GM11168 (cell line): ENCODE measurements around the gene CCDC18.
"Not testable (repeated sequence)": the region's sequence is repeated elsewhere in the genome, so short reads cannot be mapped to it uniquely, and the experiment has no call there.

Experiments
- in situ Hi-C: fragments of 300-500 bp; cut with MboI; formaldehyde crosslinking; loops from one replicate; pipeline ENCODE4 v1.12.0; 2022; ENCODE audit warnings: low sequenced_read_pairs; ENCODE audit not compliant: unreplicated experiment

Gene CCDC18

DNA sequence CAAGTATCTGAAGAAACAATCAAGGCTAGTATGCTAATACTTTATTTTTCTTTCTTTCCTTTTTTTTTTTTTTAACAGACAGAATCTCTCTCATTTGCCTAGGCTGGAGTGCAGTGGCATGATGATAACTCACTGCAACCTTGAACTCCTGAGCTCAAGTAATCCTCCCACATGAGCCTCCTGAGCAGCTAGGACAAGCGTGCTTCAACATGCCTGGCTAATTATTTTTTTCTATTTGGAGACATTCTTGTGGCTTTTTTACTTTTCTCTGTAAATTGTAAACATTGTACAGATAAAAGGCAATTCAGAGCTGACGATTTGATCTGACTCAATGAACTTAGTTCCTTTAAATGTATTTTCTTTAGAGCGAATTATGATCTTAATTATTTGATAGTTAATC is 41.4 kb downstream of the CCDC18 start:
- in situ Hi-C loops = no loop called here

DNA sequence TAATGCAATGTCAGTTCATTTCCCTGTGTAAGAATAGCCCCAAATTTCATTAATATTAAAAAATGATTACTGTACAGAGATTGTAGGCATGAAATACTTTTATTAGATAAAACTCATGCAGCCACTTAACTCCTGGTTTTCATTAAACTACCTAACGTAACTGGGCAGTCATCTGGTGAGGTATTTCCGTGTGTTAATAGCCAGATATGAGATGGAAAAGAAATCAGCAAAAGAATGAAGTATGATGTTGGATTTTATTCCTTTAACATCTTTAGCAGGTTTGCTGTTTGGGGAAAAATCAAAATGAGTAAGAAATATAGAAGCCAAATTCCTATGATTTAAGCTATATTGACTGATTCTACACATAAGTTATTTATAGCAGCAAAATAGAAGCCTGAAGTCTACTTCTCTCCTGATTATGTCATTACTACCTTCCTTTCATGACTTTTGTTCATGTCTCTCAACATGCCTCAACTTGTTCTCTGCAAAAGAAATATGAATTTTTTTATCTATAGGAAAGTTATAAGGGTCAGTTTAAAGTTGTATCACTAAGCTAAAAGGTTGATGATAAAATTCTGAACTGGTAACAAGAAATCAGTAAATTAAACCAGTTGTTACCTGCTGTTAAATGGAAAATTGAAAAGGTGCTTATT is 42.6 kb downstream of the CCDC18 start:
- in situ Hi-C loops = no loop called here

DNA sequence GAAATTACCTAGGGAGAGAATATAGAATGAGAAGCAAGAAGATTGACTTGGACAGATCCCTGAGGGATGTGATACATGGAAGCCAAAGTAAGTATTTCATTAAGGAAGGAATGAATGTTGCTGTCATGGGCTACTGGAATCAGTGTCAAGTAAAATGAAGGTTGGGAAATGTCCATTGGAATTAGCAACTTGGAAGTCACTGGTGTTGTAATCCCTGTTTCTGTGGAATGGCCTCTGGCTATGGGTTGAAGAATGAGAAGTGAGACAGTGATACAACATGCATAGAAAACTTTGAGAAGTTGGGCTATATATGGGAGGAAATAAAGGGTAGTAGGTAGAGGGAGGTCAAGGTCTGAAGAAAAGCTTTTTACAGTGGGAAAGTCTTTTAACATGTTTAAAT is 54.7 kb downstream of the CCDC18 start:
- in situ Hi-C loops = no loop called here

DNA sequence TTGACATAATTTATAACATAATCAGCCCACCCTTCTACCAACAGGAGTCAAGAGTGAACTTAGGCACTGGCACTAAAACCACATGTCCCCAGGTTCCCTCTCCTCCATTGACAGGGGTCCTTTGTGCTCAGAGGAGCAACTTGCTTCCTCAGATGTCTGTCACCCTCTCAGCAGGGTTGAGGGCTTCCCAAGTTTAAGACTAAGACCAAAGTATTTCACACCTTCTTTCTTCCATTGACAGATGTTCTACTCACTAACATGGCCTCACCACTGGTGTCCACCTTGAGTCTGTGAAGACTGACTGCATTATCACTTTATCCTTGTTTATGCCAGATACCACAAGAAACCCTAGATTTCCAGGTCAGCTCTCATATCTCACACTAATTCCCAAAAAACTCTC is 56.5 kb downstream of the CCDC18 start:
- in situ Hi-C loops = no loop called here

- in situ Hi-C loops = no loop called here
Measured at GRCh38 chr1:93238425-93238824, 57.9 kb downstream of the CCDC18 start.

DNA sequence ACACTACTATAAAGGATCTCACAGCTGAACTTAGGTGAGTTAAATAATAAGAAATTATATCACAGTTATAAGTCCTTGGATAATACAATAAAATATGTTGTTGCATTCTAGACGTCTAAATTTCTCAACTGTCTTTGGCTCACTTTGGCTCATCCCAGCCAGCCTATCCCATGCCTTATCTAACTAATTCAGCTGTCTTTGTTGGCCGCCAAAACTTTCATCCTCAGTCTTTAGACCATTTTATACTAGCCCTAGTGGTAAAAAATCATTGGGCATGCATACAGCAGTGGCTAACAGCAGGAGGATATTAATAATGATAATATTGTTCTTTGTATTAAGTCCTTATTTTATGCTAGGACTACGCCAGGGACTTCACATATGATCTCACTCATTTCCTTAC is 59.3 kb downstream of the CCDC18 start:
- in situ Hi-C loops = no loop called here

DNA sequence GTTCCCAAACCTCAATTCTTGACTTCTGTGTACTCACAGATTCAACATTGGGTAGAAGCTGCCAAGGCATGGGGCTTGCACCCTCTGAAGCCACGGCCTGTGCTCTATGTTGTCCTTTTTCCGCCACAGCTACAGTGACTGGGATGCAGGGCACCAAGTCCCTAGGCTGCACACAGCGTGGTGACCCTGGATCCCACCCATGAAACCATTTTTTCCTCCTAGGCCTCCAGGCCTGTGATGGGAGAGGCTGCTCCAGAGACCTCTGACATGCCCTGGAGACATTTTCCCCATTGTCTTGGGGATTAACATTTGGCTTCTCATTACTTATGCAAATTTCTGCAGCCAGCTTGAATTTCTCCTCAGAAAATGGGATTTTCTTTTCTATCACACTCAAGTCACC is 62.7 kb downstream of the CCDC18 start:
- in situ Hi-C loops = not testable (repeated sequence)

DNA sequence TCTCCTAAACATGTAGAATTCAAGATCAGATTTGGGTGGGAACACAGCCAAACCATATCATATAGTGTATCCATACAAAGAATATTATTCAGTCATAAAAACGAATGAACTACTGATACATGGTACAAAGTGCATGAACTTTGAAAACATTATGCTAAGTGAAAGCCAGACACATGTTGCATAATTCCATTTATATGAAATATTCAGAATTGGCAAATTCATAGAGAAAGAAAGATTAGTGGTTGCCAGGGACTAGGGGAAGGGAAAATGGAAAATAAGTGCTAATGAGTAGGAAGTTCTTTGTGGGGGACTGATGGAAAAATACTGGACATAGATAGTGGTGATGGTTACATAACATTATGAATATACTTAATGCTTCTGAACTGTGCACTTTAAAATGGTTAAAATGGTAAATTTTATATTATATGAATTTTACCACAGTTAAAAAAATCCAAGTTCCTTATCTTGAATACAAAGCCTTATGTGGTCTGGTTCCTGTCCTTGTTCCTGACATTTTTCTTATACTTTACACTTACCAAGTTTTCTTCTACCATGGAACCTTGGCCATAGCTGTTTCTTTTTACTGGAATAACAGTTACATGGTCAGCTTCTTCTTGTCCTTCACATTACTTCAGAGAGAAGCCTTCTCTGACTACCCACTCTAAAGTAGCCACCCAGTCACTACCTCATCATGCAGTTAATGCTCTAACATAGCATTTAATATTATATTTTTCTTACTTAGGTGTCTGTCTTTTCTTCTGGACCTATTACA is 64.0 kb downstream of the CCDC18 start:
- in situ Hi-C loops = no loop called here

DNA sequence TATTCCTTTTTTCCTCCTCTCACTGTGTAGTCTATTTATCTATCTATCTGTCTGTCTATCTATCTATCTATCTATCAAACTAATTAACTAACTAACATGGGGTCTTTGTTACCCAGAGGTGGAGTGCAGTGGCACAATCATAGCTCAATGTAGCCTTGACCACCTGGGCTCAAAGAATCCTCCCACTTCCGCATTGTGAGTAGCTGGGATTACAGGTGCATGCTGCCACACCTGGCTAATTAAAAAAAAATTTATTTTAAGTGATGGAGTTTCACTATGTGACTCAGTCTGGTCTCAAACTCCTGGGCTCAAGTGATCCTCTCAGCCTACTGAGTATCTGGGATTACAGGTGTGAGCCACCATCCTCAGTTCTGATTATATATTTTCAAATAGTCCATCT is 71.4 kb downstream of the CCDC18 start:
- in situ Hi-C loops = no loop called here

- in situ Hi-C loops = no loop called here
Measured at GRCh38 chr1:93252598-93252997, 72.1 kb downstream of the CCDC18 start.

DNA sequence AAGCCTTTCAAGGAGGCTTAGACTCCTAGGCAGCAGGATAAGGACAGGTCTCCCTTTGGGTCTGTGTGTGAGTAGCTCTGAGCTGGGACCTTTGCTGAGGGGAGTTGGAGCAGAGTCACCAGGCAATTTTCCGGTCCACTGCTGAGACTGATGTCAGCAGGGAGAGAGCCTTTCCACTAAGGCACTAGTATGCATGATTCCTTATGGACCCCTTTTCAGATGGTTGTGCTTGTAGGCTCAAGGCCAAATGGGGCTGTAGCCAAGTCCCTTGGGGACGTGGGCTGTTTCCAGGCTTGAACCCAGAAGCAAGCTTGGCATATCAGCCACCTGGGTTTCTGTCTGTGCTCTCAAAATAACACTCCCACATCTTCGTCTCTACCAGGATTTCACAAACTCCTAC is 73.0 kb downstream of the CCDC18 start:
- in situ Hi-C loops = no loop called here

GRCh38 chr1:93255222-93256079 is 74.9 kb downstream of the CCDC18 start:
- in situ Hi-C loops = no loop called here

DNA sequence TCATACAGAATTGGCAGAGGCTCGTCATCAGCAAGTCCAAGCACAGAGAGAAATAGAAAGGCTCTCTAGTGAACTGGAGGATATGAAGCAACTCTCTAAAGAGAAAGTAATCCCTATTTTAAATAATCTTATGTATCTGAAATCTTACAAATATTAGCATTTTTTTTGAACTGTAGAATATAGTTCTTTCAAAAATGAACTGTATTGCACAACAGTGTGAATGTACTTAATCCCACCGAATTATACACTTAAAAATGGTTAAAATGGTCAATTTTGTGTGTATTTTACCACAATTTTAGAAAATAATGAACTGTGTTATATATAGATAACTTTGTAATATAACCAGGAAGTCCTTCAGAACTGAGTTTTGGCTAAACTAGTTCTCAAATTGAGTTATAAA is 75.9 kb downstream of the CCDC18 start:
- in situ Hi-C loops = no loop called here

GRCh38 chr1:93257889-93258288 is 77.4 kb downstream of the CCDC18 start:
- in situ Hi-C loops = no loop called here

GRCh38 chr1:93260726-93261125 is 80.2 kb downstream of the CCDC18 start:
- in situ Hi-C loops = not testable (repeated sequence)

DNA sequence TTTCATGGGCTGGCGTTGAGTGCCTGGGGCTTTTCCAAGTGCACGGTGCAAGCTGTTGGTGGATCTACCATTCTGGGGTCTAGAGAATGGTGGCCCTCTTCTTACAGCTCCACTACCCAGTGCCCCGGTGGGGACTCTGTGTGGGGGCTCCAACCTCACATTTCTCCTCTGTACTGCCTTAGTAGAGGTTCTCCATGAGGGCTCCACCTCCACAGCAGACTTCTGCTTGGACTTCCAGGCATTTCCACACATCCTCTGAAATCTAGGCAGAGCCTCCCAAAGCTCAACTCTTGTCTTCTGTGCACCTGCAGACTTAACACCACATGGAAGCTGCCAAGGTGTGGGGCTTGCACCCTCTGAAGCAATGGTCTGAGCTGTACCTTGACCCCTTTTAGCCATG is 82.1 kb downstream of the CCDC18 start:
- in situ Hi-C loops = no loop called here

DNA sequence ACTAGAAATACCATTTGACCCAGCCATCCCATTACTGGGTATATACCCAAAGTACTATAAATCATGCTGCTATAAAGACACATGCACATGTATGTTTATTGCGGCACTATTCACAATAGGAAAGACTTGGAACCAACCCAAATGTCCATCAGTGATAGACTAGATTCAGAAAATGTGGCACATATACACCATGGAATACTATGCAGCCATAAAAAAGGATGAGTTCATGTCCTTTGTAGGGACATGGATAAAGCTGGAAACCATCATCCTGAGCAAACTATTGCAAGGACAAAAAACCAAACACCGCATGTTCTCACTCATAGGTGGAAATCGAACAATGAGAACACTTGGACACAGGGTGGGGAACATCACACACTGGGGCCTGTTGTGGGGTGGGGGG is 88.4 kb downstream of the CCDC18 start:
- in situ Hi-C loops = not testable (repeated sequence)

- in situ Hi-C loops = not testable (repeated sequence)
Measured at GRCh38 chr1:93275262-93275633, 94.7 kb downstream of the CCDC18 start.

GRCh38 chr1:93275634-93276295 is 95.2 kb downstream of the CCDC18 start:
- in situ Hi-C loops = no loop called here

DNA sequence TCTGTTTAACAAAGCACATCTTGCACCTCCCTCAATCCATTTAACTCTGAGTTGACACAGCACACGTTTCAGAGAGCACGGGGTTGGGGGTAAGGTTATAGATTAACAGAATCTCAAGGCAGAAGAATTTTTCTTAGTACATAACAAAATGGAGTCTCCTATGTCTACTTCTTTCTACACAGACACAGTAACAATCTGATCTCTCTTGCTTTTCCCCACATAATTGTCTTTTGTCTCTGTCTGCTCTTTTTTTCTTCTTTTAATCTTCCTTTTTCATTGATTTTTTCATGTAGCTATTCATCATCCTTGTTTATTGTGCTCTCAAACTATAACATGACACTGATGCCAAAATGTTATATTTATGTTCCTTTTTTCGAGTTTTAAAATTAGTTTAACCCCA is 97.0 kb downstream of the CCDC18 start:
- in situ Hi-C loops = not testable (repeated sequence)

GRCh38 chr1:93283496-93283895 is 103.0 kb downstream of the CCDC18 start:
- in situ Hi-C loops = no loop called here
